Immature natural killer cell (primary cell): ENCODE results near the gene RXRA. TPM values are rescaled to one million over a fixed set of nuclear protein-coding genes. Genes with fewer than 3 reads are reported as not detected.

Experiments used
- DNase-seq, 3 donors: peaks; one replicate each; pipeline ENCODE4 v3.0.0; 2022; ENCODE audit warnings: mixed read lengths in 1 of 3
- H3K27ac Mint-ChIP-seq, 6 donors: one replicate each; pipeline ENCODE4 v1.8.0; 2020; ENCODE audit warnings: mixed read lengths in 6 of 6, mild to moderate bottlenecking in 5 of 6, inconsistent platforms in 4 of 6, moderate library complexity in 3 of 6
- H3K27me3 Mint-ChIP-seq, 3 donors: one replicate each; pipeline ENCODE4 v1.8.0; 2020 to 2021; ENCODE audit warnings: low read depth in 3 of 3, mild to moderate bottlenecking in 3 of 3, mixed read lengths in 3 of 3, moderate library complexity in 3 of 3, inconsistent platforms in 1 of 3
- H3K36me3 Mint-ChIP-seq, 3 donors: one replicate each; pipeline ENCODE4 v1.8.0; 2020; ENCODE audit warnings: mixed read lengths in 3 of 3, inconsistent platforms in 2 of 3, mild to moderate bottlenecking in 2 of 3
- H3K4me1 Mint-ChIP-seq, 2 donors: one replicate each; pipeline ENCODE4 v1.8.0; 2020; ENCODE audit warnings: inconsistent platforms in 2 of 2, mild to moderate bottlenecking in 2 of 2, mixed read lengths in 2 of 2, moderate library complexity in 1 of 2
- H3K4me3 Mint-ChIP-seq, 5 donors: one replicate each; pipeline ENCODE4 v1.8.0; 2020; ENCODE audit warnings: mild to moderate bottlenecking in 5 of 5, mixed read lengths in 5 of 5, inconsistent platforms in 3 of 5, moderate library complexity in 3 of 5
- H3K9me3 Mint-ChIP-seq, 6 donors: one replicate each; pipeline ENCODE4 v1.8.0; 2020; ENCODE audit warnings: mild to moderate bottlenecking in 6 of 6, mixed read lengths in 6 of 6, inconsistent platforms in 4 of 6, moderate library complexity in 3 of 6
- polyA plus RNA-seq, 3 donors: library from polyadenylated mRNA; unstranded; fragments of 300-500 nt; fragmentation: Illumina TruSeq; gene quantifications; one replicate each; pipeline ENCODE4 v1.2.3, GENCODE V29; 2021

RXRA gene
- polyA plus RNA-seq, 3 donors from 2014 or later: 1.0 to 4.4 (median 1.9) TPM

- Mint-ChIP-seq H3K27ac (no peak overlapping the region), H3K4me1 (no peaks in the 10 kb centered on the region), H3K4me3 (no peak overlapping the region), H3K36me3 (no peaks in the 10 kb centered on the region), H3K9me3 (no peaks in the 10 kb centered on the region), H3K27me3 (peaks cover 0 to 4% (median 2%) of the 10 kb centered on the region in 3 donors)
- DNase-seq: no peak
Observed at GRCh38 chr9:134289241-134289875, 36.9 kb upstream of the RXRA start.

DNA sequence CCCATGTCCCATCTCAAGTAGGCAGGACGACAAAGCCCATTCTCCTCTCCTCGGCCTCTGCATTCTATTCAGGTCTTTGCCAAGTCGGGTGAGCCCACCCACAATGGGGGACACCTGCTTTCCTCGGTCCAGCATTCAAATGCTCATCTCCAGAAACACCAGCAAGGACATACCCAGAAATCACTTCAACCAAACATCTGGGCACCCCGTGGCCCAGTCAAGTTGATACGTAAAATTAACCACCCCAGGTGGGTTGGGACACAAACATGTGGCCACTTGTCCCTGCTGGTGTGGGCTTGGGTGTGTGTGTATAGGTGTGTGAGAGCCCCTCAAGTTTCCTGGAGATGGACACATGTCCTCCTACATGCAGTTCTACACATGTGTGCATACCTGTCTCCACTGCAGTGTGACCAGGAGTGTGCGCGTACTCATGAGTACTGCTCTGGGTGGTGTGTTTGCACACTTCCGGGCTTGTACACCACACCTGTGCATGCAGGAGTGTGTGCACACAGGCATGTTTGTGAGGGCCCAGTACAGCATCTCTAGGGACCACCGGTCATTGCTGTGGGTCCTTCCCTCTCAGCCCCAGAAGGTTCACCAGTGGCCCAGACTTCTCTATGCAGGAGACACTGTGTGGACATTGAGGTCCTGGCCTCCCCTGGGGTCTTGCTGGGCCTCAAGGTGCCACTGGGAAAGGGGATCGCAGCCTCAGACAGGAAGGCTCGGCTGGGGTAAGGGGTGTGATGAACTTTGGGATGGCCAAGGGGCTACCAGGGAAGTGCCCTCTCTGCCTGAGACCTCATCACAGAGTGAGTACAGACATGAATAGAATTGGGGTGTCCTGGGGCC lies 35.4 kb upstream of the RXRA start:
- no peak overlapping the region for H3K27ac Mint-ChIP-seq
- no peak overlapping the region for H3K4me3 Mint-ChIP-seq
- no peaks in the 10 kb centered on the region for H3K9me3 Mint-ChIP-seq

DNA sequence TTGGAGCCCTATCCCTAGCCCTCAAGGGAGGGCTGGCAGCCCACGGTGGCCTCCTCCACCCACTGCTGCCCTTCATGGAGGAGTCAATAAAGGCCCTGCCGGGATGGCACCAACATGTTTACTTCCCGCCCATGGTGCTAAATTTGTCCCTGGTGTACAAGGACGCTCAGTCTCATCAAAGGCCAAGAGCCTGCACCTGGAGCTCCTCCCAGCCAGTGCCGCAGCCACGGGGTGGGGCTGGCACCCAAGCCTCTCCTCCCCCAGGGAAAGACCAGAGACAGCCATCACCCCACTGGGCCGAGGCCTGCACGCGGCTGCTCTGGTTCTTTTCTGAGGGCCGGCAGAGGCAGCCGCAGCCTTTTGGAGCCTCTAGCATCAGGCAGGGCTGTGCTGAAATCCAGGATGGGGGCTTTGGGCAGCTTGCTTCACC lies 34.8 kb upstream of the RXRA start:
- H3K4me3 Mint-ChIP-seq: no peak overlapping the region

More for the DNA sequence above, 35.4 kb upstream of the RXRA start:
- DNase-seq: no peak
- no peaks in the 10 kb centered on the region for H3K36me3 Mint-ChIP-seq
- H3K4me1 Mint-ChIP-seq: no peaks in the 10 kb centered on the region
- H3K27me3 Mint-ChIP-seq: peaks cover 3 to 7% (median 6%) of the 10 kb centered on the region in 3 donors

GRCh38 chr9:134291961-134292871 lies 34.0 kb upstream of the RXRA start:
- Mint-ChIP-seq H3K36me3 (no peaks in the 10 kb centered on the region), H3K9me3 (no peaks in the 10 kb centered on the region), H3K4me3 (no peak overlapping the region), H3K4me1 (peaks cover 0 to 5% of the 10 kb centered on the region in 2 donors), H3K27ac (no peak overlapping the region), H3K27me3 (peaks cover 6% of the 10 kb centered on the region in 3 donors)
- no peak for DNase-seq

More for the DNA sequence above, 34.8 kb upstream of the RXRA start:
- H3K36me3 Mint-ChIP-seq: no peaks in the 10 kb centered on the region
- no peak overlapping the region for H3K27ac Mint-ChIP-seq
- no peaks in the 10 kb centered on the region for H3K9me3 Mint-ChIP-seq
- peaks cover 0 to 5% of the 10 kb centered on the region in 2 donors for H3K4me1 Mint-ChIP-seq
- DNase-seq: no peak
- H3K27me3 Mint-ChIP-seq: peaks cover 5 to 8% (median 6%) of the 10 kb centered on the region in 3 donors

GRCh38 chr9:134293031-134293521 lies 33.2 kb upstream of the RXRA start:
- peaks cover 6 to 9% (median 7%) of the 10 kb centered on the region in 3 donors for H3K27me3 Mint-ChIP-seq
- H3K4me3 Mint-ChIP-seq: no peak overlapping the region
- H3K36me3 Mint-ChIP-seq: no peaks in the 10 kb centered on the region
- no peak overlapping the region for H3K27ac Mint-ChIP-seq
- H3K9me3 Mint-ChIP-seq: no peaks in the 10 kb centered on the region
- no peak for DNase-seq
- H3K4me1 Mint-ChIP-seq: peaks cover 0 to 7% of the 10 kb centered on the region in 2 donors

- DNase-seq: no peak
- H3K9me3 Mint-ChIP-seq: no peaks in the 10 kb centered on the region
- peak overlapping the region in 2 of 5 donors; percentile 36 to 49 for H3K4me3 Mint-ChIP-seq
- H3K4me1 Mint-ChIP-seq: peaks cover 0 to 7% of the 10 kb centered on the region in 2 donors
- H3K27ac Mint-ChIP-seq: no peak overlapping the region
- peaks cover 6 to 11% (median 9%) of the 10 kb centered on the region in 3 donors for H3K27me3 Mint-ChIP-seq
- no peaks in the 10 kb centered on the region for H3K36me3 Mint-ChIP-seq
Observed at GRCh38 chr9:134293611-134294152, 32.6 kb upstream of the RXRA start.

DNA sequence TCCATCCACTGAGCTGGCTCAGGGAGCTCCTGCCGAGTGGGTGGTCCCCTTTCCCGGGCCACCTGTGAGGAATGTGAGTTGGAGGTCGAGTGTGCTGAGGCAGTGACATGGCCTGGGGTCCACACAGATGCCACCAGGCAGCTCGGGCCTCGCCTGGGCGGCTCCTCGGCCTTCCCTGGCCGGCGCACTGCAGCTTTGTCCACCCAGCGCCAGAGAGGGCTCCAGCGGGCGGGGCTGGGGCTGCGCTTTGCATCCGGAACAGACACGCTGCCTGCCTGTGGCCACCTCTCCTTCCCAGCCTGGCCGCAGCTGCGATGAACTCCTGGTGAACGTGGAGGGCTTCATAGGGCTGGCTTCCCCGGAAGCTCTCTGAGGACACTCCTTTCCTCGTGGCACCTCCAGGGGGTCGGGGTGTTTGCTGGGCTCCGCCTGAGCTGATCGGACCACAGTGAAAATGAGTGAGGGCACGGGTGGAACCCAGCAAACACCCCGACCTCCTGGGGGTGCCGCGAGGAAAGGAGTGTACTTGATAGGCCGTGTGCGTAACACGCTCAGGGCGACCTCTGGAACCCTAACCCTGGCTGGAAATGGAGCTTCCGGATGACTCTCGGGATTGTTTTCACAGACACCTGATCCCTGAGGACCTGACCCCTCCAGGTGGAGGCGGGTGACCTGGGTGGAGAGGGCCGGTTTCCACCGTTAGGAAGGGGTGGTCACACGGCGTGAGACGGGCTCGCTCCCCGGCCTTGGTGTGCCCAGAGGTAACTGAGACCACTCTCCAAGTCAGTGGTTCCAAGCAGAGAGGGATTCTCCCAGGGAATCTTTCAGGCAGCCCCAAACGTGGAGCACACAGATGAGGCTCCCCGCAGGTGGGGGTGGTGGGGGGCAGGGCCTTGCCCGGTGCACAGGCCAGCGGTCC lies 31.8 kb upstream of the RXRA start:
- DNase-seq: no peak
- Mint-ChIP-seq H3K27me3 (peaks cover 6 to 11% (median 10%) of the 10 kb centered on the region in 3 donors), H3K4me3 (no peak overlapping the region), H3K4me1 (peaks cover 0 to 7% of the 10 kb centered on the region in 2 donors), H3K36me3 (no peaks in the 10 kb centered on the region), H3K27ac (no peak overlapping the region), H3K9me3 (no peaks in the 10 kb centered on the region)

GRCh38 chr9:134295101-134295745 lies 31.0 kb upstream of the RXRA start:
- Mint-ChIP-seq H3K27ac (no peak overlapping the region), H3K9me3 (no peaks in the 10 kb centered on the region), H3K4me3 (no peak overlapping the region), H3K36me3 (no peaks in the 10 kb centered on the region), H3K4me1 (peaks cover 4 to 10% of the 10 kb centered on the region in 2 donors), H3K27me3 (peaks cover 6 to 11% (median 9%) of the 10 kb centered on the region in 3 donors)
- DNase-seq: no peak

DNA sequence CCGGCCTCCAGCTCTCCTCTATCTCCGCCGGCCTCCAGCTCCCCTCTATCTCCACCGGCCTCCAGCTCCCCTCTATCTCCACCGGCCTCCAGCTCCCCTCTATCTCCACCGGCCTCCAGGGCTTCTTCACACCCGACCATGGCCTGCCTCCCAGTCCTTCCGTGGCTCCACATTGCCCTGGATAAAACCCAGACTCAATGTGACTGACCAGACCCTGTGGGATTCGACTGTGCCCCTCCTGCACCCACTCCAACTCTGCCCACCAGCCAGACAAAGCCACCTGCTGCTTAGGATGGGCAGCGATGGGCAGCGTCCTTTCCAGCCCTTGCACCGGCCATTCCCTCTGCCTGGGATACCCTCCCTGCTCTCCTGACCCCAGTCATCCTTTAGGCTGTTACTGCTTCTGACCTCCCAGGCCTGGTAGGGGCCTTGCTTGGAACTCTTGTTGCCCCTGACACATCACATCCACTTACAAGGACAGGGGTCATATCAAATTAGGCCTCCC lies 30.5 kb upstream of the RXRA start:
- Mint-ChIP-seq H3K4me3 (no peak overlapping the region), H3K27me3 (peaks cover 8 to 11% (median 11%) of the 10 kb centered on the region in 3 donors), H3K27ac (peak overlapping the region in 1 of 6 donors; percentile 30), H3K9me3 (no peaks in the 10 kb centered on the region), H3K36me3 (no peaks in the 10 kb centered on the region), H3K4me1 (peaks cover 8 to 16% of the 10 kb centered on the region in 2 donors)
- DNase-seq: no peak

DNA sequence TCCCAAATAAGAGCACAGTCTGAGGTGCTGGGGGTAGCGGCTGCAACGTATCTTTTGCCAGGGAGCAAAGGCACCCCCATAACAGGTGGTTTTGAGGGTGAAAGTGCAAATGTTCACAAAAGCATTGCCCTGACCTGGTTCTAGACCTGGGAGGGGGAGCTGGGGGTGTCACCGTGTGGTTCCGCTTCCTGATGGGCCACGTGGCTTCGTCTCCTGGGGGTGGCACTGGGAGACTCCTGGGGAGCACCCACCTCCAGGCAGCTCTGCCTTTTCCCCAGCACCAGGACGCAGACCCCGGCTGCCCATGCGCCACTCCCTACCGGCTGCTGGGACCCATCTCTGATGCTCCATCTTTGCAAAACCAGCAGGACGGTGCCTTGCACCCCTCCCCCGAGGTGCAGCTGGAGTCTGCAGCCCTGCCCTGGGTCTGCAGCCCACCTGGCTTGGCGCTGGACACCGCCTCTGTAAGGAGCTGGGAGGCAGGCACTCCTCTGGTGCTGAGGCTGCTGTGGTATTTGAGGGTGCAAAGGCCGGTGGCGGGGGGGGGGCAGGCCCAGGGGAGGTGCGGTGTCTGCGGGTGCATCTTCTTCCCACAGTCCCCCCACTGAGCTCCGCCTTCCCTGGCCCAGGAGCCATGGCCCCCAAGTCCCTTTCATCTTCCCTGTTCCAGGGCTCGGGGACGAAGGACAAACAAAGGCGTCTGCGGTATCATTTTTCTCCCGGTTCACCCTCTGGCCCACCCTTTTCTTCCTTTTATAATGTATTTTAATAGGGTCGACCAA lies 29.8 kb upstream of the RXRA start:
- no peaks in the 10 kb centered on the region for H3K36me3 Mint-ChIP-seq
- H3K27me3 Mint-ChIP-seq: peaks cover 8 to 12% (median 11%) of the 10 kb centered on the region in 3 donors
- peak; percentile 21 to 36 (median 32) for DNase-seq
- H3K4me1 Mint-ChIP-seq: peaks cover 12 to 22% of the 10 kb centered on the region in 2 donors
- no peak overlapping the region for H3K4me3 Mint-ChIP-seq
- H3K27ac Mint-ChIP-seq: no peak overlapping the region
- H3K9me3 Mint-ChIP-seq: no peaks in the 10 kb centered on the region

- H3K36me3 Mint-ChIP-seq: no peaks in the 10 kb centered on the region
- peaks cover 11 to 15% (median 11%) of the 10 kb centered on the region in 3 donors for H3K27me3 Mint-ChIP-seq
- no peak overlapping the region for H3K4me3 Mint-ChIP-seq
- H3K27ac Mint-ChIP-seq: no peak overlapping the region
- no peaks in the 10 kb centered on the region for H3K9me3 Mint-ChIP-seq
- H3K4me1 Mint-ChIP-seq: peaks cover 17 to 26% of the 10 kb centered on the region in 2 donors
- DNase-seq: no peak
Observed at GRCh38 chr9:134297083-134297410, 29.2 kb upstream of the RXRA start.
